ENCODE measurements around the gene FAXDC2.
"Not testable (repeated sequence)": the region's sequence is repeated elsewhere in the genome, so short reads cannot be mapped to it uniquely, and the experiment has no call there.

FAXDC2 gene

DNA sequence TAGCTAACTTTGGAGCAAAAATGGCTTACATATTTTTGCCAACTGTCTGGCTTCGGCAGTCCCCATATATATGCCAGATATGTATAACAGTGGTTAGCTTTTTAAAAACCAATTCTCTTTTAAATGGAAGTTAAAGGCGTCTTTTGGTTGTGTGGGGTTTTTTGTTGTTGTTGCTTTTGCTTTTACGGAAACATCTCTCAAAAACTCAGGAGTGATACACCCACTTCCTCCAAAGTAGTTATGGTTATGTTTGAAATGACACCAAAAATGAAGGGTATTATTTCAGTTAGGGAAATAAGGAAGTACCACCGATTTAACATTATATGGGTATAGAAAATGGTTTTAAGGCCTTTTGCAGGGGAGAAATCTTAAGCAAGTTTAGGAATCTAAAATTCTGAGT lies 10.4 kb upstream of the FAXDC2 start:
- no peak for ATAC-seq

DNA sequence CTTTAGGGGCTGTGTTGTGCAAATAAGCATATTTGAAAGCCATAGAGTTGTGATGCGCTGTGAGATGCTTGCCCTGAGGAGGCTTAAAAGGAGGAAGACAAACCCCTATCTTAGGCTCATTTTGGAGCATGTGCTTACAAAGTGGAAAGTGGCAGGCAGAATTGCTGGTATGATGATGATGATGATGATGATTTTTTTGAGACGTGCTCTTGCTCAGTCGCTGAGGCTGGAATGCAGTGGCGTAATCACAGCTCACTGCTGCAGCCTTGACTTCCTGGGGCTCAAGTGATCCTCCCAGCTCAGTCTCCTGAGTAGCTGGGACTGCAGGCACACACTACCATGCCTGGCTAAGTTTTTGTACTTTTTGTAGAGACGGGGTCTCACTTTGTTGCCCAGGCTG lies 9.7 kb upstream of the FAXDC2 start:
- ATAC-seq, result no peak

DNA sequence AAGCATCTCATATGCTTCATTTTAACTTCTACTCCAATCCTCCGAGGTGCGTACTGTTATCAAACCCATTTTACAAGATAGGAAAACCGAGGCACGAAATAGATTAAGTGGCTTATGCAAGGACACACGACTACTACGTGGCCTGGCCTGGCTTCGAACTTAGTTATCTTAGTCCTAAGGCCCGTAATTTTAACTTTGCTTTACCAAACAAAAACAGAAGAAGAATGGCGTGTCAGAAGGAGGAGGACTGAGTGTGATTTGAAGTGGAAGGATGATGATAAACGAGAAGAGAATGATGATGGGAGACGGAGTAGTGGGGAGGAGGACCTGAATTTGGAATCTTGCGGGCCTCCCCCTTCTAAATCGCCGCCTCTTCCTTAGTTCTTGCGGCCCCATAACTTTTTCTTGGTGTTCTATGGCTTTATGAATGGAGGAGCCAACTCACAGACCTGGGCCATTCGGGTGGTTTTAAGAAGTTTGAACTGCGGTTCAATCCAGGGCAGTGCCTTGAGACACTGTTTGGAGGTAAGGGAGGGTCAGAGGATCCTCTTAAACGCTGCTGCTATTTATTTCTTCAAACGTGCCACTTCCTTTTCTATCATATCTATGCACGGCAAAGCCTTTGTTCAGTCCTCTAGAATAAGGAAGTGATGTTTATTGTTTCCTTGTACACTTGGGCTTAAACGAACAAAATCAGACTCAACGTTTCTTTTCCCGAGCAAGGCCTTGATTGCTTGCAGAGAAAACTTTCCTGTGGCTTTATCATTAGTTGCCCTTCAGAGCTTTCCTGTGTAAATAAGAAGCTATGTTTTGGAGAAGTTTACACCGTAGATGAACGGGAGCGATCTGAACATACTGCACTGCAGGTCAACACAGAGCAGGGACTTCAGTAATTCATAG lies 8.8 kb upstream of the FAXDC2 start:
- ATAC-seq, result no peak

DNA sequence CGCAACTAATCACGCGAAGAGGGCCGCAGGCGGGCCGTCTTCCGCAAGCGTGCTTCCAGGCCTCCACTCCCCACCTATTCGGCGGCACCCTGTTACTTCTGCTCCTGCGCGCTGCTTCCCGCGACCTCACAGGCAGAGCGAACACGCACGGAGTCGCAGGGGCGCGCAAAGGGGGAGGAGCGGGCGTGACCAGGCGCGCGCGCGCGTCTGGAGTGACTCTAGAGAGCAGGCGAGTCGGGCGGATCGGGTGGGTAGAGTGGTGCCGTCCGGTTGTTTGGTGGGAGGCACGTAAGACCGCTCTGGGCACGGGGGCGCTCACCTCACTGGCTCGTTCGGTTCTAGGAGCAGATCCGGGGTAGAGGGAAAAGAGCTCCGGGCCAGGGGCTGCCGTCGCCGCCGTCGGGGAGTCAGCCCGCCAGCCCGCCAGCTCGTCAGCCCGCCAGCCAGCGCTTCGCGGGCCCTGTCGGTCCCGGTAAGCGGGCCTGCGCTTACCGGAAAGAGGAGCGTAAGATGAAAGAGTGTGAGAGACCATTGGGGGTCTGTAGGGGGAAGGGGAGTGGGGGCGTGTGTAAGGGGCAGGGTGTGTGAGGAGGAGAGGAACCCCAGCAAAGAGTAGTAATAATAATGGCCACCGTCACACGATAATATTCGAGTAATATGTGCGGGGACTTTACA lies 8.0 kb upstream of the FAXDC2 start, which contains the start of gene CNOT8:
Gene CNOT8, plus strand, starts transcription at position 331 of the 675 bp plus-strand sequence. CDS start 4,652 bp downstream, outside the sequence.
- ATAC-seq, result peak; percentile 90 to 93

DNA sequence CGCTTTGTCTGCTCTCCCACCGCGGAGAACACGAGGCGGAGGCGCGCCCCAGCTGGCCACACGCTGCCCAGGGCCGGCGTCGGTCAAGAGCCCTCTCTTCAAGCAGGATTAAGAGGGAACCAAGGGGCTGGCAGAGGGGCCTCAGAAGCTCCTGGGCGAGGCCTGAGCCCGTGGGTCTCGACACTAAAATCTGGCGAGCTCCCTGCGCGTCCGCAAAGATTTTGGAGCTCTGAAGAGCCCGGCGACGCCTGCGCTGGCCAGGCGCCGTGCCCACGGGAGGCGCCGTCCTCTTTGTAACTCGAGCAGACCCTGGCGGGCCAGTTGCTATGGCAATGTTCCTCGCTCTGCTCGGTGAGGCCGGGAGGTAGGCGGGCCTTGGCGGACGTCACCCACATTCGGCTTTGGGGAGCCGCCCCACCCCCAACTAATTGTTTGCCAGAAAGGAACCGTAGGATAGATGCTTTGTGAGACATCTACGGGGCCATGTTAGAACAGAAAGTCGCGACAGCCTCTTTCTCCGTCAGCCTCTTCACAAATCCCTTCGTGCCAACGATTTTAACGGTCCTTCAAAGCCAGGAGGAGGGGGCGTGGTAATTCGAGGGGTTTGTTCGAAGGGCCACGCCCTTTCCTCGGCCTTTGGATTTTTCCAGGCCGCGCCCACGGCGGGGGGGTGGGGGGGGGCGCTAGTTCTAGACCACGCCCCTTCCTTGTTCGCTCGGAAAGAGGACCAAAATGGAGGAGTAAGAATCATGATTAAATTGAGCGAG lies 7.3 kb upstream of the FAXDC2 start:
- ATAC-seq, result peak; percentile 44 to 52

DNA sequence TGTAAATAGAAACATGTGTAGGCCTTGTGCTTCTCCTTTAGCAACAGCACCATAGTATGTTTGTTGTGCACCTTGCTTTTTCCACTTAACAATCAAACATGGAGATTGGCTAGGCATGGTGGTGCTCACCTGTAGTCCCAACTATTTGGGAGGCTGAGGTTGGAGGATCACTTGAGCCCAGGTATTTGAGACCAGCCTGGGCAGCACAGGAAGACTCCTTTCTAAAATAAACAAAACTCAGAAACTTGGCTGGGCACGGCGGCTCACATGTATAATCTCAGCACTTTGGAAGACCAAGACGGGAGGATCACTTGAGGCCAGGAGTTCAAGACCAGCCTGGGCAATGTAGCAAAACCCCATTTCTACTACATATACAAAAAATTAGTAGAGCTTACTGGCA lies 948 bp upstream of the FAXDC2 start:
- no peak for ATAC-seq

DNA sequence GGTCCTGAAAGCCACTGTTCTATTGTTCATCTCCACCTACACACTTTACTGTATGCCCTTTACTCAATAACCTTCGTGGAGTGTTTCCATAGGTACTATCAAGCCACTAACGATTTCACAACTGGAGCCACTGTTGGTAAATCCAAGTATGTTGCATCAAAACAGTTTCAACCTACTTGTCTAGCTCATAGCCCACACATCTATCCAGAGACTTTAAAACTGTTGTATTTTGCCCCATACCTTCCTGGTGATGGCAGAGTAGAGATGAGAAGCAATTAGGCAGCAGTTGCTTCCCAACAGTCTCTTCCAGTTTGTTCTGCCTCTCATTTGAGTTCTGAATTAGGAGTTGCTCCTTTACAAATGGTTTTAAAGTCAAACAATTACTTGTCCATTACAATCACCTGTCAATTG lies 607 bp downstream of the FAXDC2 start:
- ATAC-seq, result no peak

DNA sequence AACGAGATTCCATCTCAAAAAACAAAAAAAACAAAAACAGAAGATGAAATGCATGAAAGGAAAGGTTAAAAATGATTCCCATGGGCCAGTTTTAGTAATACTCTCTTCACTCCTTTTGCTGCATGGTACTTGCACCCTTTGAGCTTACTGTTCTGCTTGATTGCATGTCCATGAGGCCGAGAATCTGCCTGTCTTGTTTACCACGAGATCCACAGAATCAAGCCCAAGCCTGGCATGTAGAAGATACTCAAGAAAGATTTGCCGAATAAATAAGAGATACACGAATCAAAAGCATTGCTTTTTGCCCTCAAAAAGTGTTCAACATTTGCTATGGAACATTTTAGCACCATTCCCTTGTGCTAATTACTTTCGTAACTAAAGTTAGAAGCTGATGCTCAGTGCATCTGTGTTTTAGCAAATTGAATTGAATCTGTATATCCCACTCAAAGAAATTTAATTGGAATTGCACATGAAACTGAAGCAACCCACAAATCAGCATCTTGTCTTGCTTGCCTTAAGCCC lies 1.1 kb downstream of the FAXDC2 start:
- no peak for ATAC-seq

DNA sequence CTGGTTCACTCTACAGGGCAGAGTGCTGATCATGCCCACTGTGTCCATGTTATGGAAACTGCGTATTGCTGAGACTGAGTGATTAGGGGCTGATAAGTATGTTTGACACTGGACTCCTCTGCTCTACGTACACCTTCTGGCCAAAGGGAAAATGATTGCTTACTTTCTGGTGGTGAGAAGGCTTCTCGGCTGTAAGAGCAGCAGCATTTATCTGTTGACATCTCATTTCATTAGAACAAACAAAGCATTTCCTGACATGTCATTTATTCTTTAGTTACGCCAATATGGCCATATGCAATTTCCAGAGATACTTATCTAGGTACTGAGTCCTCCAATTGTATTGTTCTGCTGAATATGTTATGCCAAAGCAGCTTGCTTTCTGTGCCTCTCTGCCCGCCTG lies 5.6 kb downstream of the FAXDC2 start:
- ATAC-seq, result no peak

DNA sequence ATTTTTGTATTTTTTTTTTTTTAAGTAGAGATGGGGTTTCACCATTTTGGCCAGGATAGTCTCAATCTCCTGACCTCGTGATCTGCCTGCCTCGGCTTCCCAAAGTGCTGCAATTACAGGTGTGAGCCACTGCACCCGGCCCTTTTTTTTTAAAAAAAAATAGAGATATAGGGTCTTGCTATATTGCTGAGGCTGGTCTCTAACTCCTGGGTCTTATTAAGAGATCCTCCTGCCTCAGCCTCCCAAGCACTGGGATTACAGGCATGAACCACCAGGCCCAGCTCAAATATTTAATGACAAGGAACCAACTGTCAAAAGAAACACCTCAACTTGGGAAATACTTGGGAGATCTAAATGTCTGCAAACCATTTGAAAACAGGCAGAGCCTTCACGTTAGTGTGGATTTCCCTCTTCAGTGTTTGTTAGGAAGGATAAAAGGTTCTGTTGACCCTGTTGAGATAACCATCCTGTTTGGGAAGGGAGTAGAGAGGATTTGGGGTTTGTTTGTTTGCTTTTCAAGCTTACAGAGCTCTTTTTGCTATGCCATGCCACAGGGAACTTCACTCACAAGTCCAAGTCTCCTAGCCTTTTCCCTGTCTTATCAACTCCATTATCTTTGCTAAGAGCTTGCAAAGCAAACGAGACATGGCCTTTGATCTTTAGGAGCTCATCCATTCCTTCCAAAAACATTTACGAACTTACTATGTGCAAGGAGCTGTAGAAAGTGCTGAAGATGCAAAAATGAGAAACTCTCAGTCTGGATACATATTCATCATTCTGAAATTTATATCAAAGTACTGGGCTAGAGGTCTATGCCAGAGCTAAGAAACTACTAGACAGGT lies 7.5 kb downstream of the FAXDC2 start:
- no peak for ATAC-seq

DNA sequence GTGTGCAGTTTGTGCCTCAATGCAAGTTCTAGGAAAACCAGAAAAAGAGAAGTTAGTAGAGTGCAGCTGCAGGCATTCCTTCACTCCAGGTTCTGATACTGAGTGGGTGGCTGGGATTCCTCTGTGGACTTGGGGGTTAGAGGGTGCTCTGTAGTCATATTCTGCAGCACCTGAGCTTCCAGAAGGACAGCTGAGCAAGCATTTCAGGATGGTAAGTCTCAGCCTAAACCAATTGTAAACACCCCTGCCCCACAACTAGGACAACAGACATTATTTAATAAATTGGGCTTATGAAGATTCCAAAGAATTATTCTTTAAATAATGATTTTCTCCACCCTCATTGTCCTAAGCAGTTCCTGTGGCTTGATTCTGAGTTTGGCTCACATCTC lies 9.1 kb downstream of the FAXDC2 start:
- ATAC-seq, result no peak

DNA sequence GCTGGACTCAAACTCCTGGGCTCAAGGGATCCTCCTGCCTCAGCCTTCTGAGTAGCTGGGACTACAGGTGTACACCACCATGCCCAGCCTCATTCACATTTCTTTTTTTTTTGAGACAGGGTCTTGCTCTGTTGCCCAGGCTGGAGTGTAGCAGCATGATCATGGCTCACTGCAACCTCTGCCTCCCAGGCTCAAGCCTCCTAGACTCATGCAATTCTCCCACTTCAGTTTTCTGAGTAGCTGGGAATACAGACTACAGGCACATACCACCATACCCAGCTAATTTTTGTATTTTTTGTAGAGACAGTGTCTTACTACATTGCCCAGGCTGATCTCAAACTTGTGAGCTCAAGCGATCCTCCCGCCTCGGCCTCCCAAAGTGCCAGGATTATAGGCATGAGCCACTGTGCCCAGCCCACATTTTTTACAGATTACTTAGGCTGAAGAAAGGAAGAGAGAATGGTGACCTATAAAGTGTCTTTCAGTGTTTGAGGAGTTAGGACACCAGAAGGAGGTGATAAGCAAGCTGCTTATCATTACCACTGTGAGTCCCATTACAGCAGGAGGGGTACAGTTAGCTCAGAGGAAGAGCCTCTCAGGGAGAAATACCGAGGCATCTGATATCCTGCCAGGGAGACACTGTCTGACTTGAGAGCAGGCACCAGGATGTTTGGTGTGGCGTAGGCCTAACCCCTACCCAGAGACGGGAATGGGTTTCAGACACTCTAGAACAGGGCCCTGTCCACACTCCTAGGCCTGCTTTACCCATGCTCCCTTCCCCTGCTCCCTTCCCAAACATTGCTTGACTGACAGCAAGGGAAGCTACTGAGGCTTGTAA lies 9.7 kb downstream of the FAXDC2 start:
- no peak for ATAC-seq

DNA sequence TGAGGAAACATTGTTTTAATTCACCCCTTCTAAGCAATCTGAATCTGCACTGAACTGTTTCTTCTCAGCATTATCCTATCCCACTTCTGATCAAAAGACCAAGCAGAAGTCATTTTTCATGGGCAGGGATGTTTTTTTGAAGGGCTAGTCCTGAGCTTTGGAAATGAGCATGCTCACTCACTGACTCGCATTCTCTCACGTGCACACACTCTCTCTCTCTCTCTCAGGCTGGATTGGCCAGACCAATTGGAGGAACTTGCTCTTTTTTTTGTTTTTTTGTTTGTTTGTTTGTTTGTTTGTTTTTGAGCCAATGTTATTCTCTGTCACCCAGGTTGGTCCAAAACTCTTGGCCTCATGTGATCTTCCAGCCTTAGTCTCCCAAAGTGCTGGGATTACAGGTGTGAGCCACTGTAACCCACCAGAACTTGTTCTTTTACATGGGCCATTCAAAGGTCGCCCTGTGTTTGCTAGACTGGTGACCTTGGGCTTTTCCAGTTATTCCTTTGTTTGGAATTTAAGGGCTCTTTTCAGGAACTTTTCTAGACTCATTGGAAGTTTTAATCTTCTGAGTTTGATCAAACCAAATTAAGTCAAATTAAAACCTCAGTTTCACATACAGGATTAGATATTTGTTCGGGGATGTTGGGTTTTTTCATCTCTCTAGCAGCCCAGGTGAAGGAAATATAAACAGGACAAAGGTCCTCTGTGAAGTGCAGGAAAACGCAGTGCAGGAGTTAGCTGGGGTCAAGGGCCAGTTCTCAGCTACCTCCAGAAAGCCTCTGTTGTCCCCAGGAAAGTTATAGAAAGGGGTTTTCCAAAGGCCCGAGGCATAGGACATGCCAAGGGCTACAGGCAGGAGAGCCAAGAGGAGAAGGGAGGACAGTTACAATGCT lies 13.1 kb downstream of the FAXDC2 start:
- ATAC-seq, result no peak

DNA sequence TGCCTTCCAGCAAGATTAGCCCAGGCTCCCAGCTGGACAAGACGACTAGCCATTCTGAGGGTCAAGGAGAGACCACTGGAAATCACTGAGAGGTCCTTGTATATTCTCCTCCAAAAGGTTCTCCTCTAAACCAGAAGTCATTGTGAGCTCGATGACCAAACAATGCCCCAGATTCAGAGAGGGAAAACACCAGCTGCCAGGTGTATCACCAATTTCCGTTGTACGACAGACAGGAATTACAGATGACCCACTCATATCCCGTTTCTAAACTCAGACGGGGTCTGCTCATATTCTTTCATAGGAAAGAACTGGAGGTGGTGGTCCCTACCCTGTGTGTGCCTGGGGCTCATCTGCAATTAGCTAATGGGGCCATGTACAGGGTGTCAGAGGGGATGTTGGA lies 14.2 kb downstream of the FAXDC2 start:
- no peak for ATAC-seq

DNA sequence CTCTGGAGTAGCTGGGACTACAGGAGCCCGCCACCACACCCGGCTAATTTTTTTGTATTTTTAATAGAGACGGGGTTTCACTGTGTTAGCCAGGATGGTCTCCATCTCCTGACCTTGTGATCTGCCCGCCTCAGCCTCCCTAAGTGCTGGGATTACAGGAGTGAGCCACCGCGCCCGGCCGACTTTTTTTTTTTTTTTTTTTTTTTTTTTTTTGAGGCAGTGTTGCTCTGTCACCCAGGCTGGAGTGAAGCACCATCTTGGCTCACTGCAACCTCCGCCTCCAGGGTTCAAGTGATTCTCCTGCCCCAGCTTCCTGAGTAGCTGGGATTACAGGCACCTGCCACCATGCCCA lies 14.7 kb downstream of the FAXDC2 start:
- ATAC-seq, result not testable (repeated sequence)

DNA sequence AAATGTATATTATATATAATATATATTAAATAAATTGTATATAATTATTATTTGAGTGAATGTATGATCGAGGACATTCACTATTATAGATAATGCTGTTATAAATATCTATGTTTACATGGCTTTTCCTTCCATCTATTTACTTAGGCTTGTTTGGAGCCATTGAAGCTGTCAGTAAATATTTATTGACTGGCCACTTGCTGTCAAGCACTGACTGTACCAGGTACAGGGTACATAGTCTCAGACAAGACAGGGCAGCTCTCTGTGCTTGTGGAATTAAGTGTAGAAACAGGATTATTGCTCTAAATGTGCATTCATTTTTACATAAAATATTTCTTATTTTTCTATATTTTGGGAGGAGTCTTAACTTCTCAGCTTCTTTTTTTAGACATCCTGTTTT lies 16.4 kb downstream of the FAXDC2 start:
- ATAC-seq, result no peak

DNA sequence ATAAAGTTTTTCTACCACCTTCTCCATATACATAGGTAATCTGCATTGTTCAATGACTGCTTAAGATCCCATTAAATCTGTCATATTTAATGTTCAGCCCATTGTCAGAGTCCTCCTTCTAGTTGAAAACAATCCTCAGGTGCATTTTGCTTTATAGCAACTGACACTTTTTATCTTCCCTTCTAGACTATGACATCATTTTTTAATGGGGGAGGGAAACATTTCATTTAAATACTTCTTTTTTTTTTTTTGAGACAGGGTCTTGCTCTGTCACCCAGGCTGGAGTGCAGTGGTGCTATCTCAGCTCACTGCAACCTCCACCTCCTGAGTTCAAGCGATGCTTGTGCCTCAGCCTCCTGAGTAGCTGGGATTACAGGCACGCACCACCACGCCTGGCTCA lies 17.6 kb downstream of the FAXDC2 start:
- ATAC-seq, result not testable (repeated sequence)

DNA sequence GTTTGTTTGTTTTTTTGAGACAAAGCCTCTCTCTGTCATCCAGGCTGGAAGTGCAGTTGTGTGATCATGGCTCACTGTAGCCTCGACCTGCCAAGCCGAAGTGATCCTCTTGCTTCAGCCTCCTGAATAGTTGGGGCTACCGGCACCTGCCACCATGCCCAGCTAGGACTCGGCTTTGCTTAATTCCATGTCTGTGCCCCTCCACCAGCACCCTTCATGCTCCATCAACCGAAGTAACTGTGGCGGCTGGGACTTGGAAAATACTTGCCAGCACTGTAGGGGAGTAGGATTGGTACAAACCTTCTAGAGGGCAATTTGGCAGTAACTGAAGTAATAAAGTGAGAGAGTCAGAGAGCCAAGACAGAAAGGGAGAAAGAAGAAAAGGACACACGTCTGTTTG lies 19.0 kb downstream of the FAXDC2 start:
- no peak for ATAC-seq

DNA sequence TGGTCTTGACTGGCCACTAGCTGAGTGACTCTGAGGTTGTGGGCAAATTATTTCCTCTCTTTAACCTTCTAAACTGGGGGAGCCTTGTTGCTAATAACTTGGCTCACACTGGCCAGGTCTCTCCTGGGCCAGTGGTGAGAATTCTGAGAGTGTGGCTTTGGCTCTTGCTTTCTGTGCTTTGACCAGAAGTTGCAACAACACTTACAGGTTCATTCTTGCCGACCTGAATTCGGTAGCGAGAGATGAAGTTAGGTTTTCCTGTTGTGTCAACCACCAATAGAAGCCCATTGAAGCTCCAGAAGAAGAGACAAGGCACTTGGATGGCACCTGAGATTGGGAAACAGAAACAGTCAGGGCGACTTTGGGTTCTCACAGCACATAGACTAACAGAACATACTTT lies 19.8 kb downstream of the FAXDC2 start:
- ATAC-seq, result no peak

DNA sequence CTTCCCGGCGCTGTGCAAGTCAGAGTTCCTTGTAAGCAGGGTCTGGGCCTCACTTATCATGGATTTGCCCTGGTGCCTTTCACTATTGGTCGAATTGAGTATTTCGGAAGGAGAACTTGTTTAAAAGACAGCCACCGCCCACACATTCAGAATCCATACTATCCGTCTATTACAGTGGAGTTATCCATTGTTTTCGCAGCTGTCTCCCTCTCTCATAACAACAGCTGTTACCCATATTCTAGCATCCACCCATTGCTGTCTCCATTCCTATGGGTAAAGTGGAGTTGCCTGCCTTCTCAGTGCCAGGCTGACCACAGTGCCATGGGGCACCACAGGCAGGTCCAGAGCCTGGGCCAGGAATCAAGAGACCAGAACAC lies 20.2 kb downstream of the FAXDC2 start:
- no peak for ATAC-seq

Measured in activated CD4-positive, CD25-positive, alpha-beta regulatory T cell treated with anti-CD3 and anti-CD28 coated beads, Interleukin-2, amount 50 U/mL, for 24 hours (primary cell).